EL (cell line): ENCODE results near the gene FAM53B.
A peak's percentile ranks its signal among the peaks of the same experiment; 100 is the strongest.

Experiments
- DNase-seq: peaks from one replicate; pipeline ENCODE4 v3.0.0-alpha.2; 2016

FAM53B gene

DNA sequence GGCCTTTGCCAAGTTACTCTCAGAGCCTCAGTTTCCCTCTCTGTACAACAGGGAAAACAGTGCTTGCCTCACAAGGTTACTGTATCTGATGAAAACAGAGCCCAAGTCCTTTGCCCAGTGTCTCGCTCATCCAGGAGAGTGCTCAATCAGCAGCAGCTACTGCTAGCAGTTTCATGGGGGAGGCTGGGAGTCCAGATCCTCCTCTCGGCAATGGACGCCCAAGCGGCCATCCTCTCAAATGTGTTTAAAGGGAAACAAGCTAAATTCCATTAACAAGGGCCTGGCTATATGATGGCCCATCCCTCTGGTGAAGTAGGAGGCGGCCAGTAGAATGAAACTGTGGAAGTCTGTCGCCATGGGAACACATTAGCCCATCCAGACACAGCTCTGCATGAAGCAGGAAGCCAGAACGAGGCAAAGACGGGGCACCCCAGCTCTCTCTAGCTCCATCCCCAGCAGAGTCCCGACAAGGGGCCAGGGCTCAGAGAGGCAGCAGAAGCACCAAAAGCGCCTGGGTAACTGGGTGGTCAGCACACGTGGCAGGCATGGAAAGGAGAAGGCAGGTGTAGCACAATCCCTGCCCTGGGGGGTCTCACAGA is 35.2 kb downstream of the FAM53B start:
- DNase-seq = no peak

DNA sequence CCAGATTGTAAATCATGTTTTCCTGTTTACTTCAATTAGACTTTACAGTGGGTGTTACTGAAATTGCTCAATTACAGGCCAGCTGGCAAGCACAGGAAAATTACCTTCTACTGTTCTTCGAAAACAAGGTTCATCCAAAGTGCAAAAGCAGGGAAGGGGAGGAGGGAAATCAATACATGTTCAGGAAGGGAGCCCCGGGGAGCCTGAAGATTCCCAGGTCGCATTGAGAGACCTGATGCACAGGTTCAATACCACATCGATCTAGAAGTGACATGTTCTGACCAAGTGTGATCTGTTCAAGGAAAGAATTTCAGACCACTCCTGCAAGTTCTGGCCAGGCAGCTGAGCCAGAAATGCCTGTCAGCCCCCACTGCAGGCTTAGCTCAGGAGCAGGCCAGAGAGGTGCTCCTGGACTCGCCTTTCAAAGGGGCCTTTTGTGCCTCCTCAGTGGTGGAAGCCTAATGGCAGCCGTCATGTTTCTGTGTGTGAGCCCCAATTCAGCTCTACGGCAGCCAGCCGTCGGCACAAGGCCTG is 35.9 kb downstream of the FAM53B start:
- DNase-seq = no peak

DNA sequence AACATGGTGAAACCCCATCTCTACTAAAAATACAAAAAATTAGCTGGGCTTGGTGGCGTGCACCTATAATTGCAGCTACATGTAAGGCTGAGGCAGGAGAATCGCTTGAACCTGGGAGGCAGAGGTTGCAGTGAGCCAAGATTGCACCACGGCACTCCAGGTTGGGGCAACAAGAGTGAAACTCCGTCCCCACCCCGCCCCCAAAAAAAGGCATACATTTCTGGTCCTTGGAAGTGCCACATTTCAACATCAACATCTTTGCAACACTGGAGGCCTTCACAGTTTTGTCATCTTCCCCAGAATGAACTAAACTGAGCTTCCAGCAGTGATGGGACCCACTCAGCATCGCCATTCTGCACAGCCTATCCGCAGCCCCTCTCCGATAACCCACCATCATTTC is 36.6 kb downstream of the FAM53B start:
- no peak for DNase-seq

DNA sequence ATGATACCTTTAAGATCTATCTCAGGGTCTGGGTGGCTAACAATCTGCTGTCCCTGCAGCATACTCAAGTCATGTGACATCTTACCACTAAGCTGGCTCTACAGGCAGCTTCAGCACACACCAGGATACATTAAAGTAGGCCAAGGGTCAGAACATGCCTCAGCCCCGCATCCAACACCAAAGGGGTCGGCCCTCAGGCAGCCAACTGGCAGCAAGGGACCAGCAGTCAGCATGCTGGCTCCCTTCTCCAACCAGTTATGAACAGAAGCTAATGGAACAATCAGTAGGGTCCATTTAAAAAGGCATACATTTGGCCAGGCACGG is 37.1 kb downstream of the FAM53B start:
- DNase-seq = no peak

DNA sequence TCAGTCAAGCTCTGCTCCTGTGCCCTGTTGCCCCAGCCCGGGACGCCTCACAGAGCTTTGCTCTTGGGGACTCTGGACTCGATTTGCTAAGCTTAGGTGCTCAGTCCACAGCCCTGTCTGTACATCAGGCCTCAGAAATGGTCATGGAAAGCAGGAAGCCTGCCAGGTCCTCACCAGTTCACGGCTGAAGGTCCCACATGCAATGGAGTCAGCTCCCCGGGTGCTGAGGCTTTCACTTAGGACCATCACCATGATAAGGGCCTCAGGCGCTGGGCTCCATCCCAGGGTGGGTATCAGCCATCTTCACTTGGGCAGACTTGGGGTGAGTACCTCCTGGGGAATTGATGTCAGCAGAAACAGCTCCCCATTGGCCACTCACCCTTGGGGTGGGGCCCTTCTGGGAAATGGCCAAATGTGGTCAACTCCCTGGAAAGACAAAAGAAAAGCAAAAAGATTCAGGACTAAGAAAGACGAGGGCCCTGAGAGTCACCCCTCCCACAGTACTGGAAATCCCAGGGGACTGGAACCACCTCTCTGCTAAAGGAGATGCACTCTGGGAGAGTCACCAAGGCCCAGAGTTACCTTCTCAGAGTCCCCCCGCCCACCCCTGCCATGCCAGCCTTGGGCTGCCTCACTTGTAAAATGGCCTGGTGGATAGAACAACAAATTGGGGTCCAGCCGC is 37.6 kb downstream of the FAM53B start:
- no peak for DNase-seq

DNA sequence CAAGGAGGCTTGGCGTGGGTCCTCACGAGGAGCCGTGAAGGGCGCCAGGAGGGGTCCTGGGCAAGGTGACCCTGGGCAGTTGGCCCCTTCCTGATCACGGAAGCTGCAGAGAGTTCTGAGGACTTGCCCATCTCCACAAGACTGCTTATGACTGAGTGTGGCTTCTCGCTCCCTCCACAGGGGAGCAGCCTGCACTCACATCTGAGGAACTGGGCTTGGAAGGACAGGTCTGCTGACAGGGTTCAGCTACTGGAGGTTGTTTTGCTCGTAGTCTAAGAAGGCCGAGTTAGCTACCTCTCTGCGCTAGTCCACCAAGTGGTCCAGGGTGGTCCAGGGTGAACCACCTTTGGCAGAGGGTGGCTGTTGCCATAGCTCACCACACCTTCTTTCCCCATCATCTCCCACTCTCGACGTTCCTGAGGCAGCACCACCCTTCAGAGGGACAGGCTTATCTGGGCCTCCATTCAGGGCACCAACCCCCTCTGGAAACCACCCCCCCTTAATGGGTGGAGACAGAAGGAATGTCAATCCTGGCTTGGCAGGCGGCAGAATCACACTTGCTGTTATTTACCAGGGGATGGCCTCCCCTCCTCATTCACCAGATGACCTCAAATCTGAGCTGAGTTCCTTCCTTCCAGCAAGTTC is 38.2 kb downstream of the FAM53B start:
- no peak for DNase-seq

DNA sequence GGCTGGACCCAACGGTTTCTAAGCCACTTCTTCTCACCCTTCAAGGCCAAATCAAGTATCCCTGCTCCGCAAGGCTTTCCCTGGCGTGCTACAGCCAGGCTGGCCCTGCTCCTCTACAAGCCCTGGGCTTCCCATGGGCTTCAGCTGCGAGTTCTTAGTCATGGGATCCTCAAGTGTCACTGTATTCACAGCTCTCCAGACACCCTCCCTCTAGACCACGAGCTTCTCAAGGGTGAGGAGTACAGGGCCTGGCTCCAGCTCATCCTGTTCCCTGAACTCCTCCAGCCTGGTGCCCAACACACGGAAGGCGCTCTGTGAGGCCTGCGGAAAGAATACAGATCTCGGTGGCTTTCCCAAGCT is 38.8 kb downstream of the FAM53B start:
- DNase-seq = no peak

DNA sequence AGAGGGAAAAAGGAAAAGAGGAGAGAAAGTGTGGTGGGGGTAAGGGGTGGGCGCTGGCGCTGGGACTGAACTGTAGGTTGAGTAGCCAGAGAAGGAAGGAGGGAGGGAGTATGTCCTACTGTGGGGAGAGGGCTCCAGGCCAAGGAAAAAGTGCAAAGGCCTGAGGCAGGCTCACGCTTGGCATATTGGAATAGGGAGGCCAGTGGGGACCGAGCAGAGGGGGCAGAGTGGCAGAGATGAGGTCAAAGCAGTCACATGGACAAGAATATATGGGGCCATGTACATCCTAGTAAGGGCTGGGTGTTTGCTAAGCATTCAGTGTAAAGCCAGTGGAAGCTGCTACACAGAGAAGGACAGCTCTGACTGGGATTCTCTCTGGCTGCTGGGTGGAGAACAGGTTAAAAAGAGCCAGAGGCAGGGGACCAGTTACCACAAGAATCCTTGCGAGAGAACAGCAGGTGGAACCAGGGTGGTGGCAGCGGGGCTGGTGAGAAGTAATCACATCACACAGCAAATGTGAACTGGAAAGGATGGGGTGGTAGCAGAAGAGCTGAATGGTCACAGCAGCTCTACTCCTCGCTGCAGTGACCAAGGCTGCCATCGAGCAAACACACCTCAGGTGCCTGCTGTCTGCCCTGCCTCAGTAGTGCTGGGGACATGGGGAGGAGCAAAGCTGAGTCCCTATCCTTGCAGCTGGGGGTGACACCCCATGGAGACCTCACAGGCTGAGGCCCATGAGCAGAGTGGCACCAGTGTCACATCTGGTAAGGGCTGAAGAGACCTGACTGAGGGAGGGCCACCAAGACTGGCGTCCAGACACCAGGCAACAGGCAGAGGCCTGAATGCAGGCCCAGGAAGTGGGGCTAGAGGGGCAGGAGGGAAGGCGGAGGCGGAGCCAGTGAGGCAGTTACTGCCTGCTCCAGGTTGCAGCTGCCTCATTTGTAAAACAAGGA is 39.5 kb downstream of the FAM53B start:
- no peak for DNase-seq

DNA sequence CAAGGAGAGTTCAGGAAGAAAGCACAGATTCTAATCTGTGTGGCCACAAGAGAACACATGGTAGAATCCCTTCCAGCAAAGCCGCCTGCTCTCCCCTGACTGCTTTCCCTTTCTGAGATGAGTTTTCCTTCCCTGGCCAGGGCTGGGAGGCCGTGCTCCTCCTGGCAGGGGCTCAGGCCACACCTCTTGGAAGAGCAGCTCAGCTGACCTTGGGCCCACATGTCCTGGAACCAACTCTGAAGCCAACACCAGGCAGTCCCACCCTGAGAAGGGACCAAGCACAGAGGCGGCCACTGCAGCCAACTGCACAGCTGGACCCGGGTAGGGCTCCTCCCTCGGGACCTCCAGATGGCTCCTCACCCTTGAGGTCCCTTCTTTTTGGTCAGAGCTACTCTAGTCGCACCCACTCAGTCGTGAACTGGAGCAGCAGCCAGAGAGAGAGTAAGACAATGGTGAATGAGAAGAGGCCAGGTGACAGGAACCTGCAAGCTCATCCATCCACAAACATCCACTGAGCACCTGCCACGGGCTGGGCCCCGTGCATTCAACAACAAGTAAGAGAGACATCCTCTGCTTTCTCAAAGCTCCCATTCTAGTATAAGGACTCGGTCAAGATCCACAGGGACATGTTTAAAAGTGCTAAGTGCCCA is 40.3 kb downstream of the FAM53B start:
- no peak for DNase-seq

DNA sequence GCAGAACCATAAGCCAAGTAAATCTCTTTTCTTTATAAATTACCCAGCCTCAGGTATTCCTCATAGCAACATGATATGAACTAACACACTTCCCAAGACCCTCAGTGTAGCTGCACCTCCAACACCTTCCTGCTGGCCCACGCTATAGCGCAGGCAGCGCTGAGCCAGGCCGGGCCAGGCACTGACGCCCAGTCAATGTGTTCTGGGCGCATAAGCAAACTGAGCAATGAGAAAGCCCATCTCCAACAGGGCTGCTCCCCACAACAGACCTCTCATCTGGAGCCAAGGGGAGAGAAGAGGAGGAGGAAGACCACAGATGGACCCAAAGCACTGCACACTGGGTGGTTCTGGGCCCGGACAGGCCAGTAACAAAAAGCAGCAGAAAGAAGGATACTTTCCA is 40.8 kb downstream of the FAM53B start:
- no peak for DNase-seq

DNA sequence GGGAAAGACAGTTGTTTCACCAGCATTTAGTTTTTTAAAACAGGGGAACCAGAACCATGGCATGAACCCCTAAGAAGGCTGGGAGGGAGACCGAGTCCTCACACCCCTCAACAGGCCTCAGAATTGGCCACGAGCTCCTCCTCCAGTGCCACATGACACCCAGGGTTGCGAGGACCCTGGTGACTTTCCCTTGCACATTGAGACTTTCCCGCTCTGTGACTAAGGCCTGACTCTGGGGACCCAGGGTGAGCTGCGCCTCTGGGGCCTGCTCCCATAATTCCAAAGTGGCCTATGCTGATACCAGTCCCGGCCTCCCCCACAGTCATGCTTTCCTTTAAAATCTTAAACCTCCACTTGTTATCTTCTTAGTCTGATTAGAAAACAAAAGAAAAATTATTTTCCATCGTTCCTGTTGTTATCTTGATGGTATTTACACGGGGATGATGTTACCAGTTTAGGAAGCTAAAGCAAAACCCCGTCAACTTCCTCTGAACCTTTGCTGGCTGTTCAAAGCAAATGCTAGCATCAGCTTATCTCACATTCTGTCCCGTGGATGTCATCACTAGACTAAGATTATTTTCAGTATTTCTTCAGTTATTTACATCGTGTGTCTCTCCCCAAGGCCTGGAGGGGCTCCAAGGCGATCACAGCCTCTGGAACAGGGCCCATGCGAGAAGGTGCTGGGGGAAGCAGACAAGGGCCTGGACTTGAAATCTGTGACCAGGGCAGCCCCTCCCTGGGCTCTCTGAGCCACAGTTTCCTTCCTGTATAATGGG is 42.1 kb downstream of the FAM53B start:
- DNase-seq = no peak

DNA sequence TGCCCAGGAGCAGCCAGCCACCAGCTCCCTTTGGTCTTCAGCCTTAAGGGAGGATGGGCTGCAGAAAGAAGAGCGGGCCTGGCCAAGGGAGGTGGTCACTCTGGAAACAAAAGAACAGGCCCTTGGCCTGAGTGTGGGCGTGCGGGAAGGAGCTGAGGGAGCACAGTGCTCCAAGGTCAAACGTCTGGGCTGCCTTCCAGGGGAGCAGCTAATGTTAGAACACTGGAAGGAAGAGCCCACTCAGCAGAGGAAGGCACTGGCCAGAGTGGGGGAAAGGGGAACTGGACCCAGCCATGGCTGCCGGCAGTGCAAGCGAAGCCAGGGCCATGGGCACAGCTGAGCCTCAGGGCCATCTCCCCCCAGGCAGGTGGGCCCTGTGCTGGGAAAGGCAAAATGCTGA is 42.7 kb downstream of the FAM53B start:
- DNase-seq = no peak

DNA sequence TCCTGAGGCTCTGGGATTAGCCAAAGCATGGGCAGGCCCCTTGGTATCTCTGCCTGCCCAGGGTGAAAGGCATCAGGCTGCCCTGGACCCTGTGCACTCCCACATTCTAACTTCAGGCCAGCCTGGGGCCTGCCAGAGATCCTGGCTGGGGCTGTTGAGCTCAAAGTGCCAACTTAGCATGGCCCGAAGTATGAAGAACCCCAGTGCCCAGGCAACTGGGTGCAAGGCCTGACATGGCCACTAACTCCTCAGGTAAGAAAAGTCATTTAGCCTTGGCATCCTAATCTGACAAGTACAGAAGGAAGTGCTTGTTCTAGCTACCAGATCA is 43.2 kb downstream of the FAM53B start:
- no peak for DNase-seq

DNA sequence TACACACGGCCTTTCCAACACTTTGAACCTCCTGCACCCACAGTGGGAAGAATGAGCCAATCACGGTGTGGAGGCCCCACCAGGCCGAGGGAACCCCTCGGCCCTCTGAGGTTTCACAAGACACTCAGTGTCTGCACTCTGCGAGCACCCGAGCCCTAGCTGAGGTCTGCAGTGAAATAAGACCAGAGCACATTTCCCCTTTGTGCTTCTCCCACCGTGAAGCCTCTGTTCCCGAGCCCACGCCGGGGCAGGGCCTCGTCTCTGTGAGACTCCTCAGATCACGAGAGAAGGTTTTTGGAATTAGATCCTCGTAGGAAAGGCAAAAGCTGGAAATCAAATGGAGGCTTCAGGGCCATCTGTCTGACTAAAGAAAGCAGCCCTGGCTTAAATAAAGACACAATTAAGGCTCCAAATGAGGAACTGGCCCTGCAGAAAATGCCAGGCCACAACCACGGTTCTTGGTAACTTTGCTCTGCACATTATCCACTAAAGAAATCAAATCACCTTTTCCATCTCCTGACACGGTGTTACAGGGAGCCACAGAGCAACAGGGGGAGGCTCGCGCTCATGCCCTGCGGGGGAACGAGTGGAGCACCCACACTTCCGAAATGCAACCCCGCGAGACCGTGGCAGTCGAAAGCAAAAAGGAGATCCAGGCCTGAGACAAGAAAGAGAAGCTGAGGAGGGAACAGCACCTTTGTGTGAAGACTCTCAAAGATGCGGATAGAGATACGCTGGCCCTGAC is 43.7 kb downstream of the FAM53B start:
- DNase-seq = no peak

DNA sequence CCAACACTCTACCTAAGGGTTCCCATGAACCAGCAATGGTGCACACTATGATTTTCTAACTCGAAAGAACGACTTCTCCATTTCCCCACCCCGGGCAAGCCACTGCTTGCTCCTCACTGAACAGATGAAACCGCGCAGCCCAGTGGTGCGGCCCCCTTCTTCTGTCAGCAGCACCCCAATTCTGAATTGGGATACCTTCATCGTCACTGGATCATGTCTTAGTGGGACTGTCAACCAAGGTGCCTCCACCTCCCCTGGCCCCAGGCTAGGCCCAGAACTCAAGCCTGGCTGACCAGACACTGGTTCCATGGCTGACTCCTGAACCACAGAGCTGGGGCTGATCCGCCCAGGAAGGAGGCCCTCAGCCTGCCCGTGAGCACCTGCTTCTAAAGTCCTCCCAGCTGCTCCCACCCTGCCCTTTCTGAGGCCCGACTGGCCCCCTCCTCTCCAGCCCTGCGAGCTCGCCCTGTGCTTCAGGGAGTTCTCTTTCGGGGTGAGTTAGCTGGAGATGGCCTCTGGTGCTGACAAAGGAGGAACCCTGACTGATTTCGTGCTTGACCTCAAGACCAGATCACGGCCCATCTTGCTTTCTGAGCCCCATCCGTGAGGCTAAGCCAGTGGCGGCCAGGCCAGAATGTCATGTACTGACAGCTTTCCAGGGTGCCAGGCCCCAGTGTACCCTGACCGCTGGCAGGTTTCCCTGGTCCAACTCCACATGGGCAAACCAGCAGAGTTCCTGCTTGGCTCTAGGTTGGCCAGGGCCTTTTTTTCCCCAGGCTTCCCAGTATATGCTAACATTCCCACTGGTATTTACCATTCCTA is 44.5 kb downstream of the FAM53B start:
- DNase-seq = no peak

DNA sequence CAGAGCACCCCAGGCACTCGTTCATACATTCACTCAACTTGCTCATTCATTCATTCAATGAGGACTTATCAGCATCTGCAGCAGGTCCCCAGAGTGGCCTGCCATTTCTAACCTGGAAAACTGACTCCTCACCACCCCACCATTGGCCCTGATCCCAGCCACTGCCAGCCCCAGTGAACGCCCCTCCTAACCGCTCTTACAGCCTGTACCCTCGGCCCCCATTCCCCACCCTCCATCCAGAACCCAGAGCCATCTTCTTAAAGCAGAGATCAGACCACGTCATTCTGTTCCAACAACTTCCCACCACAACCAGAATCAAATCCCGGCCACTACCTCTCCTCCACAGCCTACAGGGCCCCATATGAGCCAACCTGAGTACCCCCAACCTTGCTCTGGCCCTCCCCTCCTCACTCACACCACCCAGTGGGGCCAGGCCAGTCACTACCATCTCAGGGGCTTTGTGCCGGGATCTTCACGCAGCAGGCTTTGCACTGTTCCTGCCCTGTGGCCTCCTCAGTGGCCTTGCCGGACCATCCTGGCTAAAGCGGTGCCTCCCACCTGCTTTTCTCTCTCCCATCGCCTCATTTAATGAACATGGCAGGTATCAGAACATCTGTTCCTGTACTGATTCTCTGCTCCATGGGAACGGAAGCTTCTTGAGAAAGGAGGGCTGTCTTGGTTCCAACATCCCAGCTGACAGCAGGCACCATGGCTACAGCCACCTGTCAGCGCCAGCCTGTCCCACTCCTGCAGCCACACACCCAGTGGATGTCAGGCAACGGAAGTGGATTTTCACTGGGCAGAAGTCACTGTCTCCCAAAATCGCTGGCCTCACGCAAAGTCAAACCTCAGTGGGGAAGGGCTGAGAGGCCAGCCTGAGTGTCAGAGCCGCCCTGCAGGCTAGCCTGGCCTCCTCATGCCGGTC is 45.4 kb downstream of the FAM53B start:
- no peak for DNase-seq

DNA sequence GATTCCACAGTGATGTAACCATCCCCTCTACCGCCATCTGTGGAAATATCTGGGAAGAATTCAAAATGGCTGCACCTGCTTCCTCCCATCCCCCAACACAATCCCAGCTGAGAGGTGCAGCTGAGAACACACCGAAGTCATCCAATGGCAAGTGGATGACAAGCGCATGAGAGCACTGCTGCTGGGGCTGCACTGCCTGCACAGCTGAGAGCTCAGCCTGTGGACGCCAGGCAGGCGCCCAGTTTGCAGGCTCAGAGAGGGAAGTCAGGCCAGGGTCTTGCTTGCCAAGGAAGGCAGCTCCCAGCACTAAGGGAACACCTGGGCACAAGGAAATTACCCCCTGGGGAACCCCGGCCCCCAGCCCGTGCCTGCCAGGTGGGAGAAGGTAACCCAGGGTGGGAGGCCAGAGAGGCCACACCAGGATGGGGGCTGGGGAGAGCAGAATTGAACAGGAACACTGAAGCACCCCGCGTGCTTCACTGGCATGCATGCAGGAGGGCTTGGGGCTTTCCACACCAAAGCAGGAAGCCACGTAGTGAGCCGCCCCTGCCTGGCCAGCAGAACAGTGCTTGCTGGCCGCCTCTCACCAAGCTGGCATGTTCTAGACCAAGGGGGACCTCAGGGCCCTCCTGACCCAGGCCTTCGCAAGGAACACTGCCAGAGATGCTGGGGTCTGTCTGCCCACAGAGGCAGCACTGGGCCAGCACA is 46.2 kb downstream of the FAM53B start:
- DNase-seq = peak; percentile 29

DNA sequence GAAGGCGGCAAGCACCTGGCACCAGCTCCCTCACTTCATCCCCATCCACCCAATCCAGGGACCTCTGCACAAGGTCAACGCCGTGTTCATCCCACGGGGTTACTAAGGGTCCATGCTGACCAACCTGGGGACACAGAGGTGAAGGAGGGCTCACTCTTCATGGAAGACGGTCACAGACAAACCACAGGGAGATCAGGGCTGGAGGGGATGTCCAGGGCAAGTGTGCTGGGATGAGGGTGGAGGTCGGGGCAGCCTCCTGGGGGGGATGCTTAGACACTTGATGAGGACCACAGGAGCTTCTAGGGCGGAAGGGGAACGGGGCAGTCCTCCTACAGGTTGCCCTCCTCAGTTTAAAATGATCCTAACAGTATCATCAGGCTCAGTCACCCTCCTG is 46.7 kb downstream of the FAM53B start:
- DNase-seq = no peak
